ENCODE results near the gene CCDC88C.

GRCh38 chr14:91300957-91301356 lies 116.7 kb downstream of the CCDC88C start:
- TF ChIP-seq POLR2AphosphoS5 (IDR thresholded peaks at IDR 0.05; ENCODE audit: low read depth) (no peak), REST (IDR thresholded peaks at IDR 0.05; ENCODE audit: unreplicated experiment) (no peak), EZH2 (IDR thresholded peaks at IDR 0.05; ENCODE audit: low read depth, unreplicated experiment) (no peak), CTCF (conservative IDR thresholded peaks at IDR 0.05; ENCODE audit: low read depth in 2 of 2) (no peak), EZH2phosphoT487 (IDR thresholded peaks at IDR 0.05; ENCODE audit: unreplicated experiment) (no peak), CREB1 (CRISPR knock-in tag; IDR thresholded peaks at IDR 0.05; ENCODE audit: low read depth) (no peak), ZNF331 (CRISPR knock-in tag; IDR thresholded peaks at IDR 0.05; ENCODE audit: low read depth) (no peak)
